ENCODE results near the gene NUP35.
"Not testable (repeated sequence)": the region's sequence is repeated elsewhere in the genome, so short reads cannot be mapped to it uniquely, and the experiment has no call there.

NUP35 gene

DNA sequence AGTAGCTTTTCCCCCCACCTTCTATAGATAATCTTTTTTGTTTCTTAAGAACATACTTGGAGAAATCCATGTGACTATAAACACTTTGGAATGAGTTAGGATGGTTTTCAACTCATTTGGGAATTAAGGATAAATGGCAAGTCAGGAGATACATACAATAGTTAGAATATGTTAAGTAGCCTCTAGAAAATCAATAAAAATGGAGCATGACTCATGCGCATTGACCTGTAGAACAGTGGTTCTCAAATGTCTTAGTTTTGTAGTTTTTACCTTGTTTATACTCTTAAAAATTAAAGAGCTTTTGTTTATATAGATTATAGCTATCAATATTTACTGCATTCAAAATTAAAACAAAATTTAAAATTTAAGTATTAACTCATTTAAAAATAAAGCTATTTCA lies 24.7 kb downstream of the NUP35 start:
- DNase-seq = no peak

DNA sequence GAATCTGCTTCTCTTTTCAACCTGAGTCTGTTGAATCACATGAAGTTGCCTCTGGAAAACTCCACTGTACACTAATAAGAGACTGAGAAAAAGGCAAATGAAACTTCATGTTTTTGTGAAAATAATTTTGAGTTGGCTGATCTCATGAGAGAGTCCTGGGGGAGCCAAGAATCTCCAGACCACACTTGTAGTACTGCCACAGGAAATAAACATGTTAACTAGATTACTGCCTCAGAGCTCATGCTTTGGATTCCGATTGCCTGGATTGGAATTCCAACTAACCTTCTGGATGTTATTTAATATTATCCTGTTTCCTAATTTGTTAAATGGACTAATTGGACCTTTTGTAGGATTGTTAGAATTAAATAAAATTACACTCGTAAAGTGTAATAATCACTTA lies 25.2 kb downstream of the NUP35 start:
- no peak for DNase-seq

DNA sequence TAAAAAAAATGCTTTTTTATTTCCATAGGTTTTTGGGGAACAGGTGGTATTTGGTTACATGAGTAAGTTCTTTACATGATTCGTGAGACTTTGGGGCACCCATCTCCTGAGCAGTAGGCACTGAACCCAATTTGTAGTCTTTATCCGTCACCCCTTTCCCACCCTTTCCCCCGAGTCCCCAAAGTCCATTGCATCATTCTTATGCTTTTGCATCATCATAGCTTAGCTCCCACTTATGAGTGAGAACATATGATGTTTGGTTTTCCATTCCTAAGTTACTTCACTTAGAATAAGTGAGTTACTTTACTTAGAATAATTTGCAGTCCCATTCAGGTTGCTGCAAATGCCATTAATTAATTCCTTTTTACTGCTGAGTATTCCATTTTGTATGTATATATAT lies 28.0 kb downstream of the NUP35 start:
- DNase-seq = not testable (repeated sequence)

DNA sequence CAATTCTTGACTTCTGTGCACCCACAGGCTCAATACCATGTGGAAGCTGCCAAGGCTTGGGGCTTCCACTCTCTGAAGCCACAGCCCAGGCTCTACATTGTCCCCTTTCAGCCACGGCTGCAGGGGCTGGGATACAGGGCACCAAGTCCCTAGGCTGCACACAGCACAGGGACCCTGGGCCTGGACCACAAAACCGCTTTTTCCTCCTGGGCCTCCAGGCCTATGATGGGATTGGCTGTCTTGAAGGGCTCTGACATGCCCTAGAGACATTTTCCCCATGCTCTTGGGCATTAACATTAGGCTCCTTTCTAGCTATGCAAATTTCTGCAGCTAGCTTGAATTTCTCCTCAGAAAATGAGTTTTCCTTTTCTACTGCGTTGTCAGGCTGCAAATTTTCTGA lies 29.7 kb downstream of the NUP35 start:
- no peak for DNase-seq

DNA sequence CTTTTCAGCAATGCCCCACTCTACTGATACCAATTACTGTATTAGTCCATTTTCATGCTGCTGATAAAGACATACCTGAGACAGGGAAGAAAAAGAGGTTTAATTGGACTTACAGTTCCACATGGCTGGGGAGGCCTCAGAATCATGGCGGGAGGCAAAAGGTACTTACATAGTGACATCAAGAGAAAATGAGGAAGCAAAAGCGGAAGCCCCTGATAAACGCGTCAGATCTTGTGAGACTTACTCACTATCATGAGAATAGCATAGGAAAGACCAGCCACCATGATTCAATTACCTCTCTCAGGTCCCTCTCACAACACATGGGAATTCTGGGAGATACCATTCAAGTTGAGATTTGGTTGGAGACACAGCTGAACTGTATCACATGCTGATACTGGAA lies 30.5 kb downstream of the NUP35 start:
- not testable (repeated sequence) for DNase-seq

DNA sequence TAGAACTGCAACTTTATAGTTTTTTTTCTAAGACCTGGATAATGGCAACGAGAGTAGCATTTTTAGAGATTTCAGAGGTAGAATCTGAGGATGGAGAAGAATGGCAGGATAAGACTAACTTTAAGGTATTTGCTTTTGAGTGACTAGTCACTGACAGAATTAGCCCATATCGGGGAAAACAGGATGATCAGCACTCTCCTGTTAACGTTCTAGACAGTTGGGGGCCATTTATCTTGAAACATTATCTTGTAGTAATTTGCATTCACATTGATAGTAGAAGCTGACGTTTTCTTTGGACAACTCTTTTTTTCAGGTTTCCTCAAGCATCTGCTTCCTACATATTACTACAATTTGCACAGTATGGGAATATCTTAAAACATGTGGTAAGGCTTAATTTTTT lies 32.9 kb downstream of the NUP35 start:
- DNase-seq = no peak

DNA sequence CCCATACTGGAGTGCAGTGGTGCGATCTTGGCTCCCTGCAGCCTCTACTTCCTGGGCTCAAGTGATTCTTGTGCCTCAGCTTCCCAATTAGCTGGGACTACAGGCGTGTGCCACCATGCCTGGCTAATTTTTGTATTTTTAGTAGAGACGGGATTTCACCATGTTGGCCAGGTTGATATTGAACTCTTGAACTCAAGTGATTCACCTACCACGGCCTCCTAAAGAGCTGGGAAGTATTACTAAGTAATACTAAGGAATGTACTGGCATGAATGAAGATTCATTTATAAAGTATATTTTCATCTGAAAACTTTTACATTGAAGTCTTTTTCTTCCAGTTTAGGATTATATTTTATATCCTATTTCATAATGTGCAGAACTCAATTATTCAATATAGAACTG lies 38.1 kb downstream of the NUP35 start:
- no peak for DNase-seq

DNA sequence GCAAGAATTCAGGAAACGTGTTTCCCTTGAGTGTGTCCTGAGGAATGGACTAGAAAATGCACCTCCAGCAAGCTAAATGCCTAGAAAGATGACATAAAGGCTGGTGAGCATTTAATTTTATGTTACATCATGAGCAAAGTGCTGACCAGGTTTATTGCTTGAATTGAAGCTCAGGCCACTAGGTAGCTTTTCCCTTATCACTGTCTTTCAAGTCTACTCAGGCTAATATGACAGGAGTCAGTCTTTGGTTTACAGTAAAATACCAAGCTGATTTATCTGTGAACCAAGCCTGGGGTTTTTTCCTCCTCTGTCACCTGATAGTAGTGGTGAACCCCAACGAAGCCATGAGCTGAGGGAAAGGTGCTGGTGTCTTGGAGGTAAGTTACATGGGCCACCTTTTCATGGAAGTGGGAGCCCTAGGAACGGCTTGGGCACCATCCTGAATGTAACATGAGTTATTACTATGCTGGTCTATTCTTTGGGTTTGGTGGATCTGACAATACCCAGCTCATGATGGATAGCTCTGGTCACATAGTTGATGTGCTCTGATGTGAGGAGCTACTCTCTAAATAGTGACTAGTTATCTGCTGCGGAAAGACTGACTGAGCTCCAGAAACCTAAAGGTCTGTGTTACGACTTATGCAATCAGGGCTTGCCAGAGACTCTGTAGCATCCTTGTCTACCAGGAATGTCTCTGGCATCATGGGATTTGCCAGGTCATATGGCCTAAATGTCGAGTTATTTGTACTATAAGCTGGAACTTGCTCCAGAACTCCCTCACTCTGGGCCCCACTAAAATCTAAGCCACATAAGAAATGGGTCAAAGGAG lies 39.8 kb downstream of the NUP35 start:
- DNase-seq = no peak

DNA sequence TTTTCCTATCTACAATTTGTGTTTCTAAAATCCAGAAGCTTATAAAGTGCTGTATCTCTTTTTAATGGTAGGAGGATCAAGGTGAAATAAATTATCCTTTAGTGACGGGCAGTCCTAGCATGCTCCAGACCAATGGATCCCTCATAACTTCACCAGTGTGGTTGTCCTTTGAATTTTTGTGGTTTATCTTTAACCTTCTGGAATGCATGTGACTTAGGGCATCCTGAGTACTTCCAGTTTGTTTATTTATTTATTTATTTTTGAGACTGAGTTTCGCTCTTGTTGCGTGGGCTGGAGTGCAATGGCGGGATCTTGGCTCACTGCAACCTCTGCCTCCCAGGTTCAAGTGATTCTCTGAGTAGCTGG lies 40.4 kb downstream of the NUP35 start:
- DNase-seq = no peak

DNA sequence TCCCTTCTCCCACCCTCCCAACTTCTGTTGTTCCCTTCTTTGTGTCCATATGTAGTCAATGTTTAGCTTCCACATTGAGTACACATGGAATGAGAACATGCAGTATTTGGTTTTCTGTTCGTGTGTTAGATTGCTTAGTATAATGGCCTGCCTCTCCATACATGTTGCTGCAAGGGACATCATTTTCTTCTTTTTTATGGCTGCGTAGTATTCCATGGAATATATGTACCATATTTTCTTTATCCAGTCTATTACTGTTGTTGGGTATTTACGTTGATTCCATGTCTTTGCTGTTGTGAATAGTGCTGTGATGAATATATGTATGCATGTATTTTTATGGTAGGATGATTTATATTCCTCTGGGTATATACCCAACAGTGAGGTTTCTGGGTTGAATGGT lies 42.0 kb downstream of the NUP35 start:
- no peak for DNase-seq

DNA sequence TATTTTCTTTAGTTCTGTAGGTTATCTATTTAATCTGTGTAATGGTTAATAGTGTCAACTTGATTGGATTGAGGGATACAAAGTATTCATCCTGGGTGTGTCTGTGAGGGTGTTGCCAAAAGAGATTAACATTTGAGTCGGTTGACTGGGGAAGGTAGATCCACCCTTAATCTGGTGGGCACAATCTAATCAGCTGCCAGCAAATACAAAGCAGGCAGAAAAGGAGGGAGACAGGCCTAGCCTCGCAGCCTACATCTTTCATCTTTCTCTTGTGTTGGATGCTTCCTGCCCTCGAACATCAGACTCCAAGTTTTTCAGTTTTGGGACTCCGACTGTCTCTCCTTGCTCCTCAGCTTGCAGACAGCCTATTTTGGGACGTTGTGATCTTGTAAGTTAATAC lies 42.7 kb downstream of the NUP35 start:
- not testable (repeated sequence) for DNase-seq

DNA sequence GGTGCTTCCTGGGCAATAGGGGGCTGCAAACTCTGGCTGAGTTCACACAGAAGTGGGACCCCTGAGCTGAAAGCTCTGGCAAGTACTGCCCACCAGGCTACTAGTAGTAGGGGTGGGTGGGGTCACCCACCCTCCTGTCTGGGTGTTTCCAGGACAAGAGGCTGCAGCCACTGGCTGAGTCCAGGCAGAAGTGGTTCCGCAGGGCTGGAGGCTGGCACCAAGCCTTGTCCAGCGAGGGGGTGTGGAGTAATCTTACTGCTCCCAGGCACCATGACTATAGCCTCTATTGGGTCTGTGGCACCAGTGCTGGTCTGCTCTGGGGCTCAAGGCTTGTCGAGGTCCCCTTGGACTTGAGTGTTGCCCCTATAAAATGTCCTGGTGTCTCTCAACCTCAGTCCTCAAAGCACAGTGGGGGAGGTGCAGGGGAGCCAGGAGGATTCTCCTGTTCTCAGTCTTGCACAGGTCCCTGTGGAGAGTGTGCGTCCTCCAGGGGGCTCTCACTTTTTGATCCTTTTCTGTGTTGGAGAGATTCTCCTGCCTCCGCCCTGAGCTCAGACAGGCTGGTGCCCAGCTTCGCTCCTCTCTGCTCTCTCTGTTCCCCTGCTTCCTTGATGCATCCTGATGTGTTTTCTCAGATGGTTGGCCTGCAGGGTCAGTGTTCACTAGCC lies 48.1 kb downstream of the NUP35 start:
- DNase-seq = no peak

DNA sequence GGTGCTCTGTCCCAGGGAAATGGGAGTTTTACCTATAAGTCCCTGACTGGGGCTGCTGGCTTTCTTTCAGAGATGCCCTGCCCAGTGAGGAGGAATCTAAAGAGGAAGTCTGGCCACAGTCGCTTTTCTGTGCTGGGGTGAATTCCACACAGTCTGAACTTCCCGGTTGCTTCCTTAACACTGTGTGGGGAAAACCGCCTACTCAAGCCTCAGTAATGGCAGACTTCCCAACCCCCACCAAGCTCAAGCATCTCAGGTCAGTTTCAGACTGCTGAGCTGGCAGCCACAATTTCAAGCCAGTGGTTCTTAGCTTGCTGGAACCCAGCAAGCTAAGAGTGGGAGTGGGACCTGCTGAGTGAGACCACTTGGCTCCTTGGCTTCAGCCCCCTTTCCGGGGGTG lies 54.9 kb downstream of the NUP35 start:
- DNase-seq = no peak

DNA sequence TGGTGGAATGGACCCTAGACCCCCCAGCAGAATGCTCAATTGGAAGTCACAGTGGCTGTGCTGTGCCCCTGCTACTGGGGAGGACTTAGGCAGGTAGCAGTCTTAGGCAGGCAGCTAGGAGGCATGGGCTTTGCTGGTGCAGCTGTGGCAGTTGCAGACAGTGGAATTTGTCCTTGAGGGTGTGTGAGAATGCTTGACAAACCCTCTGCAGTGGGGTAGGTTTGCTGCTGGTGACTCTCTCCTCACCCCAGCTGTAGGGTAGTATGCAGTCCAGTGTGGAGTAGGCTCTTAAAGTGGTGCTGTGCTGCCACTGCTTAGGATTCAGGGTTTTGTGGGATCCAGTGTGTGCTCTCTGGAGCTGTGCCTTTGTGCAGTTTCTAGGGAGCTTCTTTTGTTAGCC lies 61.3 kb downstream of the NUP35 start:
- no peak for DNase-seq

DNA sequence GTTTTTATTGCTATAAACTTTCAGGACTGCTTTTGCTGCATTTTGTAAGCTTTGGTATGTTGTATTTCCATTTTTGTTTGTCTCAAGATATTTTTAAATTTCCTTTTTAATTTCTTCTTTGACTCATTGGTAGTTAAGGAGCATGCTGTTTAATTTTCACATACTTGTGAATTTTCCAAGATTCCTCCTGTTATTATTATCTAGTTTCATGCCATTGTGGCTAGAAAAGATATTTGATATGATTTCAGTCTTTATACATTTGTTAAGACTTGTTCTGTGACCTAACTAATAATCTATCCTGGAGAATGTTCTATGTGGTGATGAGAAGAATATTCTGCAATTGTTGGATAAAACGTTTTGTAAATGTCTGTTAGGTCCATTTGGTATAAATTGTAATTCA lies 62.1 kb downstream of the NUP35 start:
- DNase-seq = no peak

DNA sequence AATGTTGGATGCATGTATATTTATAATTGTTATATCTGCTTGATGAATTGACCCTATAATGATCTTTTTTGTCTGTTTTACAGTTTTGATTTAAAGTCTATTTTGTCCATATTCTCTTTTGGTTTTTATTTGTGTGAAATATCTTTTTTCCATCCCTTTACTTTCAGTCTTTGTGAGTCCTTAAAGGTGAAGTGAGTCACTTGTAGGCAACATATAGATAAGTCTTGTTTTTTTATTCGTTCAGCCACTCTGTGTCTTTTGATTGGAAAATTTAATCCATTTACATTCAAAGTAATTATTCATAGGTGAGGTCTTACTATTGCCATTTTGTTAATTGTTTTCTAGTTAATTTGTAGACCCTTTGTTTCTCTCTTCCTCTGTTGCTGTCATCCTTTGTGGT lies 62.5 kb downstream of the NUP35 start:
- no peak for DNase-seq

DNA sequence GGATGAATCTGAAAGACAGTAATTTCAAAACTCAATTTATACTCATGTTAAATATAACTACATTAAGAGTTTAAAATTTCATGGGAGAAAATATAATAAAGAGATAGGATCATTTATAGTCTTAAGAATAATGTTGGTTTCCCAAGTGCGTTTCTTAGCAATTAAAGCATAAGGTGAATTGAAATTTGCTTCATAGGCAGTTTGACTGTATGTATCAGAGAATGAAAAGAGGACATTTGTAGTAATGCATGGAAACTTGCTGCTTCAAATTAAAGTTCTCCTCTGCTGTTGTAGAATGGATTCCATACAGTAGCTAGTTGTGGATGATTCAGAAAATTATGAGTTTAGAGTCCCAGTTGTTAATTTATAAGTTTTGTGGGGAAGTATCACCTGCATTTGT lies 68.1 kb downstream of the NUP35 start:
- DNase-seq = no peak

DNA sequence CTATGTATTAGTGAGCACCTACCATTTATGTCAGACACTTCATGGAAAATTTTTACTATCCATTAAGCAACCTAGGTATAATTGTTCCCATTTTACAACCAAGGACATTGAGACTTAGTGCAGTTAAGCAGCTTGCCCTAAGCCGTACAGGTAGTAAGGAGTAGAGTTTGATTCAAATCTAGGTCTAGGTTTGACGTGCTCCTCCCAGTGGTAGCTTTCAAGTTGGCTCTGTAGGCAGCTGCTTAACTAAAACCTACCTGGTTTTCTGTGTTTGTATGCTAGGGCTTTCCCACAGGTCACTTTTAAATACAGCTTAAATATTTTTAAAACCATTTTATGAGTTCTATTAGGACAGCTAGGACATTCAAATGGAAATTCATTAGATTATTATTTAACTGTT lies 69.7 kb downstream of the NUP35 start:
- no peak for DNase-seq

DNA sequence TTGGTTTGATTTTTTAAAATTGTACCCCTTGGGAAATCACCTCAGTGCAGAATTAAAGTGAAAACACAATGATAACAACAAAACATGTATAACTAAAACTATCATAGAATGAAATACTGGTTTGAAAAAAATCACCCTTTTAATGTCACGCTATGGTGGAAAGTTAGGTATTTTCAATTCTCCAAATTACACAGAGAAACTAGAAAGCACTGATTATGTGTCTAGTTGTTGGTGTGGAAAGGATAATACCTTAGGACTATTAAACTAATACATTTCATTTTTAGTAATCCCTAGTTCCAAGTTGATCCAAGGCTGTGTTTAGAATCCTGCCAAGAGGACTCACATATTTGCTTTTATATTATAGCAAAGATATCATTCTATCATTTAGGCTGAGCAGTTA lies 71.2 kb downstream of the NUP35 start:
- no peak for DNase-seq

DNA sequence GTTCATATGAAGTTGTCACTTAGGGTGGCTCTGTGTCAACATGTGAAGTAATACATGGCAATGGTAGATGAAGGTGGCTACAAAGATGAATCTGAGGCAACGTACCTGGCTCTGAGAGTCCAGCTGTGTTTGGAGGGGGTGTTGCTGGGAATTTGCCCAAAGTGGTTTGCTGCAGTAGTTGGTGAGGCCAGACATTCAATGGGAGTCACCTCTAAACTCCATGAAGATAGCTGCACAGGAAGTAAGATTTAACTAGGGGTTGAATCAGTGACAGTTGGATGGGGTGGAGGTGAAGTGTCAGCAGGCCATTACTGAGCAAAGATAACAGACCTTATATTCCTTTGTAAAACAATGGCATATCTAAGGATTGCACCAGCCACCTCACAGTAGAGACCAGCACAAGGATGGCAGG lies 71.8 kb downstream of the NUP35 start:
- DNase-seq = no peak

DNA sequence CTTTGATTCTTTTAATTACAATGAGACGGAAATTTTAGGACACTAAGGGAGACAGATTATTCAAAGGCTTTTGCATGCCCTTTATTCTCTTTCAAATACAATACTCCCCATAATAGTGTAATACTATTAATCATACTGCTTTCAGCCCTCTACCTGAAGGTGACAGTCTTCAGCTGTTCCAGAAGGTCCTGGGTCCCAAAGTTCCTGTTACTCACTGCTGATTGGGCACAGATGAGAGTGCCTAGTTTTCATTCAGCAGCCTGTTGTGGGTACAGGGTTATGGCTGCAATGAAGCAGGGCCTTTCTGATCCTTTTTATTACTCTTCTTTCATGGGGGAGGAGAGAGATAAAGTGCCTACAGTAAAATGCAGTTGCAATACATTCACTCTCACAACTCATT lies 80.2 kb downstream of the NUP35 start:
- DNase-seq = no peak

DNA sequence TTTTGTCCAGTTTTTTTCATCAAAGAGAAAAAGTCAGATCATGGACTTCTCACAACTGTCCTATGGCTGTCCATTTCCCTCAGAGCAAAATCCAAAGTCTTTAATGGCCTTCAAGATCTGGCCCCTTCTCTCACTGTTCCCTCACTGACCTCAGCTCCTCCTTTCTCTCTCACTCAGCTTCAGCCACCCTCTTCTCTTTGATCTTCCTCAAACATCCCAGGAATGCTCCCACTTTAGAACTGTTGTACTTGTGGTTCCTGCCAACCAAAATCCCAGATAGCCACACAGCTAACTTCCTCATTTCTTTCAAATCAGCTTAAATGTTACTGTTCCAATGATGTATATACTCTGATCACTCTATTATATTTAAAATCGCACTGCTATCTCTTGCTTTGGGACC lies 82.9 kb downstream of the NUP35 start:
- no peak for DNase-seq

DNA sequence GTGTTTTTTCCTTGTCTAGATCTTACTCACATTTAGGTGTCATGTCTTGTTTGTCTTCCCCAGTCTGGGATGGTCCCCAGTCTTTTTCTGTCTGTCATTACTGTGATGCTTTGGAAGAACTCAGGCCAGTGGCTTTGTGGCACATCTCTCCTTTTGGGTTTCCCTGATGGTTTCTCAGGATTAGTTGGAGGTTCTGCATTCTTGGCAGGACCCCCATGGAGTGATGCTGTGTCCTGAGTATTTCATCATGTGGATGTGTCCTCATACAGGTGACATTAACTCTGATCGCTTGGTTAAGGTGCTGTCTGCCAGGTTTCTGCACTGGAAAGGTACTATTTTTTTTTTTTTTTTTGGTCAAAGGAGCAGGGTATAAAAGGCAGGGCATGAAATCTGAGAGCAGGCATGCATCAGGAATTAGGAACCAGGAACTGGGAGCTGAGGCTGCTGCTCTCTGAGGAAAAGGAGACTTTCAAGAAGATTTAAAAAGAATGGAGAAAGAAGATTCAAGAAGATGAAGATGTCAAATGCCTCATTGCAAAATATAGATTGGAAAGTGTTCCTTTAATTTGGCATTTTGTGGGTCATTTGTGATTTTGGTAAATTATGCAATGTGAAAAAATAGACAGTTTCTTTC lies 85.3 kb downstream of the NUP35 start:
- no peak for DNase-seq

Data from effector CD4-positive, alpha-beta T cell (primary cell).